Duodenal mucosa (tissue), 2 donors: ENCODE data around the gene ANK3.

Experiments
- H3K27ac ChIP-seq: one replicate; pipeline ENCODE4 v1.7.0; 2013; ENCODE audit warnings: low read depth, low read length
- H3K27me3 ChIP-seq, 2 donors: one replicate each; pipeline ENCODE4 v1.7.0; 2013; ENCODE audit warnings: low read length in 2 of 2, control low read depth in 1 of 2; ENCODE audit not compliant: insufficient read depth in 2 of 2, control insufficient read depth in 1 of 2
- H3K36me3 ChIP-seq, 2 donors: one replicate each; pipeline ENCODE4 v1.7.0; 2013; ENCODE audit warnings: low read length in 2 of 2, control low read depth in 1 of 2; ENCODE audit not compliant: insufficient read depth in 2 of 2, control insufficient read depth in 1 of 2
- H3K4me1 ChIP-seq, 2 donors: one replicate each; pipeline ENCODE4 v1.7.0; 2013; ENCODE audit warnings: low read length in 2 of 2, control low read depth in 1 of 2; ENCODE audit not compliant: insufficient read depth in 2 of 2, control insufficient read depth in 1 of 2
- H3K4me3 ChIP-seq, 2 donors: one replicate each; pipeline ENCODE4 v1.7.0; 2013; ENCODE audit warnings: low read length in 2 of 2, low read depth in 1 of 2
- H3K9ac ChIP-seq, 2 donors: one replicate each; pipeline ENCODE4 v1.7.0; 2013; ENCODE audit warnings: low read length in 2 of 2, low read depth in 1 of 2
- H3K9me3 ChIP-seq, 2 donors: one replicate each; pipeline ENCODE4 v1.7.0; 2013; ENCODE audit warnings: low read length in 2 of 2, control low read depth in 1 of 2; ENCODE audit not compliant: control insufficient read depth in 1 of 2

ANK3 gene

GRCh38 chr10:60313589-60313952 lies 76.1 kb downstream of the ANK3 start:
- Histone ChIP-seq H3K9ac (no peak overlapping the region), H3K27me3 (no peaks in the 10 kb centered on the region), H3K27ac (no peak overlapping the region), H3K36me3 (no peaks in the 10 kb centered on the region), H3K9me3 (no peaks in the 10 kb centered on the region), H3K4me3 (no peak overlapping the region), H3K4me1 (no peaks in the 10 kb centered on the region)

GRCh38 chr10:60312818-60313588 lies 76.7 kb downstream of the ANK3 start:
- H3K9ac ChIP-seq = no peak overlapping the region
- no peaks in the 10 kb centered on the region for H3K9me3 ChIP-seq
- no peak overlapping the region for H3K4me3 ChIP-seq
- H3K36me3 ChIP-seq = no peaks in the 10 kb centered on the region
- H3K27ac ChIP-seq = no peak overlapping the region
- no peaks in the 10 kb centered on the region for H3K27me3 ChIP-seq
- no peaks in the 10 kb centered on the region for H3K4me1 ChIP-seq

DNA sequence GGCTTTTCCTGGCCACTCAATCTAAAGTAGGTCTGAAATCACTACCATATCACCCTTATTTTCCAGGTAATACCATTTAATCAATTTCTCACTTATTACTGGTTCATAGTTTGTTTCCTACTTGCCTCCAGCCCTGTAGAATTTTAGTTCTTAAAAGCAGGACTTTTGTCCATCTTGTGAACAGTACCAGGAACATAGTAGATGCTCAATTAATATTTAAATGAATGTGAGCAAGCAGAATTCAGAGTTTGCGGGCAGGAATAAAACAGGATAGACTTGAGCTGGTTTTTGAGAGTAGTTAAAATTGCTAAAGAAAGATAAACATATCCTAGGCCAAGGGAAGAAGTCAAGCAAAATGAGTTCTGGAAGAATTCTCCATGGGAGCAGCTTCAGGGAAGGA lies 77.9 kb downstream of the ANK3 start:
- H3K9me3 ChIP-seq = no peaks in the 10 kb centered on the region

GRCh38 chr10:60310740-60311139 lies 78.9 kb downstream of the ANK3 start:
- no peak overlapping the region for H3K4me3 ChIP-seq
- no peak overlapping the region for H3K27ac ChIP-seq
- H3K9me3 ChIP-seq = no peaks in the 10 kb centered on the region
- no peaks in the 10 kb centered on the region for H3K36me3 ChIP-seq
- H3K27me3 ChIP-seq = no peaks in the 10 kb centered on the region
- no peaks in the 10 kb centered on the region for H3K4me1 ChIP-seq
- no peak overlapping the region for H3K9ac ChIP-seq

More for the DNA sequence above, 77.9 kb downstream of the ANK3 start:
- Histone ChIP-seq H3K4me3 (no peak overlapping the region), H3K27ac (no peak overlapping the region), H3K4me1 (no peaks in the 10 kb centered on the region), H3K36me3 (no peaks in the 10 kb centered on the region), H3K27me3 (no peaks in the 10 kb centered on the region), H3K9ac (no peak overlapping the region)

GRCh38 chr10:60309891-60310290 lies 79.8 kb downstream of the ANK3 start:
- no peaks in the 10 kb centered on the region for H3K9me3 ChIP-seq
- H3K9ac ChIP-seq = no peak overlapping the region
- H3K4me3 ChIP-seq = no peak overlapping the region
- no peaks in the 10 kb centered on the region for H3K4me1 ChIP-seq
- H3K27me3 ChIP-seq = no peaks in the 10 kb centered on the region
- H3K27ac ChIP-seq = no peak overlapping the region
- H3K36me3 ChIP-seq = no peaks in the 10 kb centered on the region

DNA sequence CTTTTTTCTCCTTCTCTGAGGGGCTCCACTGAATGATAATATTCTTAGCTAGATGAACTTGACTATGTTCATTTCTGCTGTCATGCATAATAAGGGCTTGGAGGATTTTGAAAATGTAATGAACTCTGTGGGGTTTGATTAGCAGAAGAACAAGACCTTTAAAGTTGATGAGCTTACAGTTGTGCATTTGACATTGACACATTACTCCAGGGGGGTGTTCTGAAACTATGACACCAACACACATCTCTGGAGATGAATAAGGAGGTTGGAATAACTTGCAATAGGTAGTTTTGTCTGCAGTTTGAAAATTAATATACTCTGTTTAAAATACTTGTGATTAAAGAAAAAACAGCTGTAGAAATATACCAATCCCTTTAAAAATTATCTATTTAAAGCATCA lies 80.3 kb downstream of the ANK3 start:
- Histone ChIP-seq H3K4me3 (no peak overlapping the region), H3K36me3 (no peaks in the 10 kb centered on the region), H3K4me1 (no peaks in the 10 kb centered on the region), H3K27me3 (no peaks in the 10 kb centered on the region), H3K9me3 (no peaks in the 10 kb centered on the region), H3K27ac (no peak overlapping the region), H3K9ac (no peak overlapping the region)

DNA sequence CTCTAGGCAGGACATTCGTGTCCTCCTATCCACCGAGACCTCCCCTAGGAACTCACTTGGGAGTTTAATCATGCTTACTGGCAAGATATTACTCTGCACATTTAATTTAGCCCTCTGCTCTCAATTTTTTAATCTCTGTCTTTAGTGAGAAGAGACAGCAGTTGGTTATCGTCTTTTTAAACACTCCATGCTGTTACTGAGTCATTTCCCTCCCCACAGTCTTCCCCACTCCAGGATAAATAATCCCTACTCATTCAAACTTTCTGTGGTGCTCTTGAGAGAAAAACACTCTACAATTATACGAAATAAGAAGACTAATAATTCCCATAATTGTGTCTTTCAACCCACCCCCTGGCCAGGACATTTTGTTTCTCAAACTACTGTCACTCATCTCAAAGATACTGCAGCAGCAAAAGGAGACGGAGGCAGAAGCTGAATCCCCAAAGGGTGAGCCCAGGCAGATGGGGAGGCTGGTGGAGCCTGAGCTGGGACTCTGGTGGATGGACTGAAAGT lies 84.2 kb downstream of the ANK3 start:
- H3K4me1 ChIP-seq = no peaks in the 10 kb centered on the region
- no peak overlapping the region for H3K4me3 ChIP-seq
- H3K36me3 ChIP-seq = no peaks in the 10 kb centered on the region
- H3K27ac ChIP-seq = no peak overlapping the region
- H3K27me3 ChIP-seq = no peaks in the 10 kb centered on the region
- H3K9ac ChIP-seq = no peak overlapping the region
- H3K9me3 ChIP-seq = no peaks in the 10 kb centered on the region

- no peak overlapping the region for H3K9ac ChIP-seq
- H3K27me3 ChIP-seq = no peaks in the 10 kb centered on the region
- H3K36me3 ChIP-seq = no peaks in the 10 kb centered on the region
- no peak overlapping the region for H3K27ac ChIP-seq
- H3K9me3 ChIP-seq = no peaks in the 10 kb centered on the region
- H3K4me1 ChIP-seq = no peaks in the 10 kb centered on the region
- H3K4me3 ChIP-seq = no peak overlapping the region
These were observed 84.8 kb downstream of the ANK3 start for GRCh38 chr10:60304829-60305379.

DNA sequence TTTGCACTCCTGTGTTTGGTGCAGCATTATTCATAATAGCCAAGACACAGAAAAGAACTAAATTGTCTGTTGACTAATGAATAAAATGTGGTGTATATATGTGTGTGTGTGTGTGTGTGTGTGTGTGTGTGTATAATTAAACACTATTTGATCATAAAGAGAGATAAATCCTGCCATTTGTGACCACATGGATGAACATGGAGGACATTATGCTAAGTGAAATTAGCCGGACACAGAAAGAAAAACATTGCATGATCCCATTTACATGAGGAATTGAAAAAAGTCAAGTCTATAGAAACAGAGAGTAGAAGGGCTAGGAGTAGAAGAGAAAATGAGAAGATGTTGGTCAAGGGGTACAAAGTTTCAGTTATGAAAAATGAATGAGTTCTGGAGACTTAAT lies 85.9 kb downstream of the ANK3 start:
- H3K4me3 ChIP-seq = no peak overlapping the region
- no peaks in the 10 kb centered on the region for H3K4me1 ChIP-seq
- no peak overlapping the region for H3K9ac ChIP-seq
- H3K27ac ChIP-seq = no peak overlapping the region
- H3K27me3 ChIP-seq = no peaks in the 10 kb centered on the region
- H3K9me3 ChIP-seq = no peaks in the 10 kb centered on the region
- no peaks in the 10 kb centered on the region for H3K36me3 ChIP-seq

DNA sequence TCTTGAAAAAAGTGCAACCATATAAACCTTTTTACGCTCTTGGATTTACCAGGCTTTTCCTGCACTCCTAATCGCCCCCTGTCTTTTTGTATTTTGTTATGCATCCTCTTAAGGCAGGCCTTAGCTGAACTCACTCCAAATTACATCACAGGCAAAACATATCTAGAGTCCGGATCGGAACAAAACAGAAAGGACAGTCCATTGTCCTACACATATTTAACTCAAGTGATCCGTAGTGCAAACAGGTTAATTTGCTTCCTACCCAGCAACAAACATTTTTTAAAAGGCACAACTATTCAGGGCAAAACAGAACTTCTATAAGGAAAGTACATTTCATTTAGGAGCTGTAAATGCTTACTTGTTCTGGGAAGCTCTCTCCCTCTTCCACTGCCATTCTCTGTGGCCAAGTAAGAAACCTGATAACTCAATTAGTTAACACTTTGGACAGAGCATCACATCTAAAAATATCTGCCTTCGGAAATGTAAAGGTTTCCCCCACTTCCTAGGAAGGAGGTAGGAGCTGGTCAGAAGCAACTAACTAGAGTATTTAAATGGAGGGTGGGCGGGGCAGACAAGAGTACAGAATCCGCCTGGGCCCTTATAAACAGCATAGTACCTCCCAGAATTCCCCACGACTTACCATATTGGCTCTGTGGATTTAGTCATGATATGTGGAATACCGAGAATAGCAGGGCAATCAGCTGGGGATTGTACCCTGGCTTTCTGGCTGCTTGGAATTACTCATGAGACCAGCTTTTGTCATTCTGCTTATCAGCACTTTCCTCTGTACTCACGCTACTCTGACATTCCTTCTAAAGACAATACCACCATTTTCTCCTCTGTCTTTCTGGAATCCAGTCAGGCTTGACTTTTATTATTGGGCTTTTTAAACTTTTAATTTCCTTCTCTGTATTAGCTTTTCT lies 89.5 kb downstream of the ANK3 start:
- H3K9ac ChIP-seq = no peak overlapping the region
- H3K27ac ChIP-seq = no peak overlapping the region
- no peak overlapping the region for H3K4me3 ChIP-seq

More for the DNA sequence above, 89.5 kb downstream of the ANK3 start:
- Histone ChIP-seq H3K36me3 (no peaks in the 10 kb centered on the region), H3K4me1 (no peaks in the 10 kb centered on the region), H3K27me3 (no peaks in the 10 kb centered on the region), H3K9me3 (no peaks in the 10 kb centered on the region)
